ENCODE results near the gene BAZ2A. TPM values are rescaled to one million over a fixed set of nuclear protein-coding genes. Genes with fewer than 3 reads are reported as not detected.

BAZ2A gene
- total RNA-seq, 1 donor from 2014 or later: 196 TPM

DNA sequence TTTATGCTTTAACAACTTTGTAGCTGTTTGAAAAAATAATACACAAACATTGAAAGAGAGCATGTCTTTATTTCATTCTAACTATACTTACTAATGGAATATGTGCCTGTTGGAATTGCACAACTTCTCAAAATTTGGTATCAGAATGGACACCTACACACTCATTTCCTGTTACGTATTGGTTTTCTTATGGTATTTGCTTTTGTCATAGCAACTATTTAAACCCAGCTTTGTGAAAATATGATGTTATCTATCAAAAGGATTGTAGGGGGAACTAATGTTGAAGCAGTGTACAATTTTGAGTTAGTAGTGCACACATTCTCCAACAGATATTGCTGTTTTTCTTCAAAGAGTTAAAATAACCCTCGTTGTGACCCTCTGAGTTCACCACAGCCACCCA is 55.9 kb downstream of the BAZ2A start:
- H3K36me3 Mint-ChIP-seq (ENCODE audit: unreplicated experiment): no peaks in the 10 kb centered on the region
- no peak for DNase-seq
- no peaks in the 10 kb centered on the region for H3K4me1 Mint-ChIP-seq (ENCODE audit: low read depth, unreplicated experiment)
- no peak overlapping the region for H3K27ac Mint-ChIP-seq (ENCODE audit: unreplicated experiment)
- TF ChIP-seq, protein P1, sequence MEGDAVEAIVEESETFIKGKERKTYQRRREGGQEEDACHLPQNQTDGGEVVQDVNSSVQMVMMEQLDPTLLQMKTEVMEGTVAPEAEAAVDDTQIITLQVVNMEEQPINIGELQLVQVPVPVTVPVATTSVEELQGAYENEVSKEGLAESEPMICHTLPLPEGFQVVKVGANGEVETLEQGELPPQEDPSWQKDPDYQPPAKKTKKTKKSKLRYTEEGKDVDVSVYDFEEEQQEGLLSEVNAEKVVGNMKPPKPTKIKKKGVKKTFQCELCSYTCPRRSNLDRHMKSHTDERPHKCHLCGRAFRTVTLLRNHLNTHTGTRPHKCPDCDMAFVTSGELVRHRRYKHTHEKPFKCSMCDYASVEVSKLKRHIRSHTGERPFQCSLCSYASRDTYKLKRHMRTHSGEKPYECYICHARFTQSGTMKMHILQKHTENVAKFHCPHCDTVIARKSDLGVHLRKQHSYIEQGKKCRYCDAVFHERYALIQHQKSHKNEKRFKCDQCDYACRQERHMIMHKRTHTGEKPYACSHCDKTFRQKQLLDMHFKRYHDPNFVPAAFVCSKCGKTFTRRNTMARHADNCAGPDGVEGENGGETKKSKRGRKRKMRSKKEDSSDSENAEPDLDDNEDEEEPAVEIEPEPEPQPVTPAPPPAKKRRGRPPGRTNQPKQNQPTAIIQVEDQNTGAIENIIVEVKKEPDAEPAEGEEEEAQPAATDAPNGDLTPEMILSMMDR (IDR thresholded peaks at IDR 0.05; ENCODE audit: partially characterized antibody, unreplicated experiment): no peak
- H3K27me3 Mint-ChIP-seq (ENCODE audit: unreplicated experiment): peaks cover 1% of the 10 kb centered on the region
- no peak overlapping the region for H3K4me3 Mint-ChIP-seq (ENCODE audit: unreplicated experiment)
- no peaks in the 10 kb centered on the region for H3K9me3 Mint-ChIP-seq (ENCODE audit: unreplicated experiment)

DNA sequence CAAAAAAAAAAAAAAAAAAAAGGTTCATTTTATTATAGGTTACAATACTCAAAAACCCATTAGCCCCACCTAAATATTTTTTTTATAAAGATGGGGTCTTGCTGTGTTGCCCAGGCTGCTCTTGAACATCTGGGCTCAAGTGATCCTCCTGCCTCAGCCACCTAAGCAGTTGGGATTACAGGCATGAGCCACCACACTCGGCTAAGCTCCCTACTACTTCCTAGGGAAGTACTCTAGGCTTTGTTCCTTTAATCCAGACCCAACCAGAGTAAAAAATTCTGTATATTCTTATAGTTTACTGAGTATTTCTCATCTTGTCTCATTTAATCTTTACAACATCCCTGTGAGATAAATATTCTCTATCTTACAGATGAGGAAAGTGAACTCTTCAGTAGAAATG is 57.8 kb downstream of the BAZ2A start:
- peaks cover 1% of the 10 kb centered on the region for H3K27me3 Mint-ChIP-seq (ENCODE audit: unreplicated experiment)
- H3K36me3 Mint-ChIP-seq (ENCODE audit: unreplicated experiment): no peaks in the 10 kb centered on the region
- no peak overlapping the region for H3K27ac Mint-ChIP-seq (ENCODE audit: unreplicated experiment)
- TF ChIP-seq, protein P1 (IDR thresholded peaks at IDR 0.05; ENCODE audit: partially characterized antibody, unreplicated experiment): no peak
- H3K4me3 Mint-ChIP-seq (ENCODE audit: unreplicated experiment): no peak overlapping the region
- no peaks in the 10 kb centered on the region for H3K9me3 Mint-ChIP-seq (ENCODE audit: unreplicated experiment)
- no peak for DNase-seq
- no peaks in the 10 kb centered on the region for H3K4me1 Mint-ChIP-seq (ENCODE audit: low read depth, unreplicated experiment)

DNA sequence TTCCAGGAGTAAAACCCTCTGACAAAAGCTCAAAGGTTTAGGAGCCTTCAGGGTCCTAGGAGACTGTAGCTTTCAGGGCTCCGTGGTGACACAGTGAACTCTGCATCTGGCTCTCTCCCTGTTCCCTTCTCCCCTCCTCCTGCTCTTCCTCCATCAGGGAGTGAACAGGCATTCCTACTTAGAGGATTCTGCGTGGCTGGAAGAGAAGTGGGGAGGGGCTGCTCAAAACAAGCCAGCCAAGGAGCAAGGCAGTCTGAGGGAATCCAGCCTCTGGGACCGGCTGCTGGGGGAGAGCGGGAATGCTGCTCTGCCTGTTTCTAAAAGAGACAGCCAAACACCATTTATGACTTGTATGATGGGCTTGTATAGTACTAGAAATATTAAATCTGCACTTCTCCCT is 59.0 kb downstream of the BAZ2A start:
- TF ChIP-seq, protein P1 (IDR thresholded peaks at IDR 0.05; ENCODE audit: partially characterized antibody, unreplicated experiment): no peak
- H3K4me1 Mint-ChIP-seq (ENCODE audit: low read depth, unreplicated experiment): no peaks in the 10 kb centered on the region
- no peak overlapping the region for H3K4me3 Mint-ChIP-seq (ENCODE audit: unreplicated experiment)
- peaks cover 1% of the 10 kb centered on the region for H3K27me3 Mint-ChIP-seq (ENCODE audit: unreplicated experiment)
- DNase-seq: no peak
- no peaks in the 10 kb centered on the region for H3K36me3 Mint-ChIP-seq (ENCODE audit: unreplicated experiment)
- H3K9me3 Mint-ChIP-seq (ENCODE audit: unreplicated experiment): no peaks in the 10 kb centered on the region
- no peak overlapping the region for H3K27ac Mint-ChIP-seq (ENCODE audit: unreplicated experiment)

DNA sequence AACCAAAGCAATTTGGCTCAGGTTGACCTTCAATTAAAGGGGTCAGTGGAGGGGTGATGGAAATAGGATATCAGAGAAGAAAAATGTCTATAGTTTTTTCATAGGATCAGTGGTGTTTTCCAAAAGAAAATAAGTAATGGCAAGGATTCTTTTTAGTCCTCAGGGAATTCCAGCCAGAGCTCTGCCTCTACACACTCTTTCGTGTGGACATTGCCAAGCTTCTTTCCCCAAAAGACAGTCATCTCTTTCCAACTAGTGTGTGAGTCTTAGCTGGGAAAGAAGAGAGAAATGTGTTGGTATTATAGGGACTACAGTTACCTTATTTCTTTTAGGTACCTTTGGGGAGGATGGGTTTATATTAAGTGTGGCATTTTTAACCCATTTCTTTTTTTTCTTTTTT is 62.0 kb downstream of the BAZ2A start:
- Mint-ChIP-seq H3K36me3 (ENCODE audit: unreplicated experiment) (no peaks in the 10 kb centered on the region), H3K27ac (ENCODE audit: unreplicated experiment) (no peak overlapping the region), H3K4me3 (ENCODE audit: unreplicated experiment) (no peak overlapping the region), H3K4me1 (ENCODE audit: low read depth, unreplicated experiment) (peaks cover 2% of the 10 kb centered on the region), H3K9me3 (ENCODE audit: unreplicated experiment) (peaks cover 2% of the 10 kb centered on the region), H3K27me3 (ENCODE audit: unreplicated experiment) (peaks cover 1% of the 10 kb centered on the region)
- no peak for DNase-seq
- TF ChIP-seq, protein P1 (IDR thresholded peaks at IDR 0.05; ENCODE audit: partially characterized antibody, unreplicated experiment): no peak

DNA sequence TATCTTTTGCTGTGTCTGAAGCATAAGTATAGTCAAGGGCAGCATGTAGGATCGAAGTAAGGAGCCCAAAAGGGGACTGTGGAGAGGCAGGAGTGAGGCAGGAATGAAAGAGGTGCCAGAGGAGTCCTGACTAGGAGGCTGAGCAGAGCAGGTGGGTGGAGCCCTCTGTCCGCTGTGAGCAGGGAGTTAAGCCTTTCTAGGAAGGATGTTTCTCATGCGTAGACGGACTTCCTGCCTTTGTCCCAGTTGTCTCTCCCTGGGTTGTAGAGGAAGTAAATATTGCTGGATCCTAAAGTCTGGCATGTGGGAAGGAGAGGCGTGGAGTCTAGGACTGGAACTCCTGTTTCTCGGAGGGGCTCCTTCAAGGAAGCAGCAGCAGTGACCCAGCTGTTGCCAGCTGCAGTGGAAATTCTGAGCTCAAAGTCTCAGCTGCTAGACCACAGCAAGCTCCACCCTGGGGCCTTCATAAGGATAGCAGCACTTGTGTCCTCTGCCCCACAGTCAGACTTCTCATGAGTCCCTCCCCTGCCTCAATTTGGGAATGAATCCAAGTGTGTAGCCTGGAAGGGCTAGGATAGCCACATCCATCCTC is 64.5 kb downstream of the BAZ2A start:
- H3K4me1 Mint-ChIP-seq (ENCODE audit: low read depth, unreplicated experiment): peaks cover 8% of the 10 kb centered on the region
- H3K4me3 Mint-ChIP-seq (ENCODE audit: unreplicated experiment): no peak overlapping the region
- peaks cover 4% of the 10 kb centered on the region for H3K27me3 Mint-ChIP-seq (ENCODE audit: unreplicated experiment)
- peaks cover 2% of the 10 kb centered on the region for H3K9me3 Mint-ChIP-seq (ENCODE audit: unreplicated experiment)
- no peaks in the 10 kb centered on the region for H3K36me3 Mint-ChIP-seq (ENCODE audit: unreplicated experiment)
- TF ChIP-seq, protein P1 (IDR thresholded peaks at IDR 0.05; ENCODE audit: partially characterized antibody, unreplicated experiment): no peak
- peak overlapping the region; percentile 16 for H3K27ac Mint-ChIP-seq (ENCODE audit: unreplicated experiment)
- DNase-seq: peak; percentile 22
